Liver (tissue), 9 donors: ENCODE measurements around the gene CLOCK. TPM values are rescaled to one million over a fixed set of nuclear protein-coding genes. Genes with fewer than 3 reads are reported as not detected.

Experiments used
- DNase-seq: peaks from one replicate; pipeline ENCODE4 v3.0.0-alpha.2; 2017; ENCODE audit warnings: low spot score
- H3K27ac ChIP-seq, 2 donors: one replicate each; pipeline ENCODE4 v1.7.0; 2013; ENCODE audit warnings: inconsistent platforms in 2 of 2, low read length in 2 of 2, control low read depth in 1 of 2, low read depth in 1 of 2, mild to moderate bottlenecking in 1 of 2
- H3K27me3 ChIP-seq, 4 donors: one replicate each; pipeline versions ENCODE4 v1.6.1 to v1.7.0; 2013; ENCODE audit warnings: low read length in 3 of 4, inconsistent platforms in 1 of 4, mild to moderate bottlenecking in 1 of 4, moderate library complexity in 1 of 4; ENCODE audit not compliant: control insufficient read depth in 4 of 4, insufficient read depth in 4 of 4
- H3K36me3 ChIP-seq, 4 donors: one replicate each; pipeline versions ENCODE4 v1.6.1 to v1.7.0; 2013; ENCODE audit warnings: low read length in 3 of 4, mild to moderate bottlenecking in 3 of 4, low read depth in 1 of 4, moderate library complexity in 1 of 4; ENCODE audit not compliant: control insufficient read depth in 4 of 4, insufficient read depth in 3 of 4
- H3K4me1 ChIP-seq, 4 donors: one replicate each; pipeline versions ENCODE4 v1.6.1 to v1.7.0; 2013; ENCODE audit warnings: low read length in 3 of 4, mild to moderate bottlenecking in 3 of 4, moderate library complexity in 1 of 4; ENCODE audit not compliant: control insufficient read depth in 4 of 4, insufficient read depth in 4 of 4
- H3K4me3 ChIP-seq, 3 donors: one replicate each; pipeline versions ENCODE4 v1.6.1 to v1.7.0; 2013; ENCODE audit warnings: low read length in 3 of 3, control low read depth in 1 of 3, low read depth in 1 of 3, mild to moderate bottlenecking in 1 of 3
- H3K9ac ChIP-seq, 2 donors: one replicate each; pipeline ENCODE4 v1.7.0; 2013; ENCODE audit warnings: low read length in 2 of 2, mild to moderate bottlenecking in 2 of 2, moderate library complexity in 2 of 2, control low read depth in 1 of 2, low read depth in 1 of 2
- H3K9me3 ChIP-seq, 4 donors: one replicate each; pipeline versions ENCODE4 v1.6.1 to v1.7.0; 2013; ENCODE audit warnings: low read length in 3 of 4; ENCODE audit not compliant: control insufficient read depth in 4 of 4
- CTCF ChIP-seq: fragments of 150-350 bp; IDR thresholded peaks from 2 replicates; pipeline ENCODE4 v1.5.1; 2017; ENCODE audit warnings: improper control_type of control experiment, low read depth, low read length; ENCODE audit not compliant: missing input control
- EGR1 ChIP-seq, 2 donors: IDR thresholded peaks; 2 replicates each; pipeline ENCODE4 v1.6.1; 2016 to 2018; ENCODE audit warnings: antibody characterized with exemption in 2 of 2, low read depth in 2 of 2
- FOXA1 ChIP-seq: IDR thresholded peaks from 2 replicates; pipeline ENCODE4 v1.6.1; 2016; ENCODE audit warnings: antibody characterized with exemption
- FOXA2 ChIP-seq: IDR thresholded peaks from 2 replicates; pipeline ENCODE4 v1.6.1; 2016; ENCODE audit warnings: antibody characterized with exemption
- GABPA ChIP-seq, 2 donors: IDR thresholded peaks in 1 of 2; conservative IDR thresholded peaks in 1 of 2; 2 replicates each; pipeline ENCODE4 v1.6.1; 2016; ENCODE audit warnings: antibody characterized with exemption in 2 of 2, mild to moderate bottlenecking in 1 of 2, moderate library complexity in 1 of 2
- HNF4A ChIP-seq, 2 donors: conservative IDR thresholded peaks; 2 replicates each; pipeline ENCODE4 v1.6.1; 2016; ENCODE audit warnings: antibody characterized with exemption in 2 of 2, mild to moderate bottlenecking in 2 of 2
- JUND ChIP-seq, 2 donors: IDR thresholded peaks; 2 replicates each; pipeline ENCODE4 v1.6.1; 2016; ENCODE audit warnings: antibody characterized with exemption in 2 of 2
- NR2F2 ChIP-seq: IDR thresholded peaks from 2 replicates; pipeline ENCODE4 v1.6.1; 2016; ENCODE audit warnings: antibody characterized with exemption
- REST ChIP-seq: IDR thresholded peaks from 2 replicates; pipeline ENCODE4 v1.6.1; 2016; ENCODE audit warnings: antibody characterized with exemption, mild to moderate bottlenecking
- RXRA ChIP-seq, 2 donors: IDR thresholded peaks; 2 replicates each; pipeline ENCODE4 v1.6.1; 2017 to 2018; ENCODE audit warnings: antibody characterized with exemption in 2 of 2, mild to moderate bottlenecking in 1 of 2
- SP1 ChIP-seq: IDR thresholded peaks from 2 replicates; pipeline ENCODE4 v1.6.1; 2018; ENCODE audit warnings: antibody characterized with exemption, mild to moderate bottlenecking
- TAF1 ChIP-seq: conservative IDR thresholded peaks from 2 replicates; pipeline ENCODE4 v1.6.1; 2016; ENCODE audit warnings: antibody characterized with exemption, mild to moderate bottlenecking
- YY1 ChIP-seq: IDR thresholded peaks from 2 replicates; pipeline ENCODE4 v1.6.1; 2016; ENCODE audit warnings: antibody characterized with exemption, mild to moderate bottlenecking
- ZBTB33 ChIP-seq: IDR thresholded peaks from 2 replicates; pipeline ENCODE4 v1.6.1; 2016; ENCODE audit warnings: antibody characterized with exemption
- WGBS: extraction: QIAGEN DNeasy Blood & Tissue Kit; methylation state at CpG from one replicate; pipeline ENCODE4 v1.1.7; 2013; 5-methylcytosine and 5-hydroxymethylcytosine counted together
- polyA plus RNA-seq, 2 donors: library from polyadenylated mRNA; stranded (reverse) in 1 of 2; unstranded in 1 of 2; fragments of 200-250 nt in 1 of 2; fragments of >200 nt in 1 of 2; fragmentation: Nextera tagmentation in 1 of 2; extraction: Ambion mirVana in 1 of 2; gene quantifications; one replicate each; pipeline versions ENCODE4 v1.2.1 to v1.2.3, GENCODE V29; 2013 to 2015
- total RNA-seq, 2 donors: library from RNA; depleted of rRNA; stranded (reverse); fragments of >200 nt; gene quantifications; one replicate each; pipeline ENCODE4 v1.2.3, GENCODE V29; 2014
- TF ChIP-seq, protein P1 (sequence below): IDR thresholded peaks from 2 replicates; pipeline ENCODE4 v1.6.1; 2016; ENCODE audit warnings: antibody characterized with exemption
- donor health status: healthy.
- donor health status: healthy.
- donor health status: healthy.
- donor health status: healthy.
- donor health status: healthy.

The CLOCK gene
- total and polyA plus RNA-seq, 4 donors, result 5.1 to 19.4 (median 6.1) TPM

- no peak for TF ChIP-seq FOXA1
- TF ChIP-seq, protein P1, sequence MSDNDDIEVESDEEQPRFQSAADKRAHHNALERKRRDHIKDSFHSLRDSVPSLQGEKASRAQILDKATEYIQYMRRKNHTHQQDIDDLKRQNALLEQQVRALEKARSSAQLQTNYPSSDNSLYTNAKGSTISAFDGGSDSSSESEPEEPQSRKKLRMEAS, result no peak
- TF ChIP-seq GABPA (IDR thresholded peaks at IDR 0.05 in 1 of 2, conservative IDR thresholded peaks at IDR 0.05 in 1 of 2), result no peak
- no peak for TF ChIP-seq CTCF
- no peak for TF ChIP-seq JUND (IDR thresholded peaks at IDR 0.05)
- no peak for DNase-seq
- 1% methylated on average over 6 of the region's 6 CpGs for WGBS
- H3K27me3 ChIP-seq, result no peaks in the 10 kb centered on the region
- peak overlapping the region; percentile 41 to 100 (median 90) for H3K4me3 ChIP-seq
- no peaks in the 10 kb centered on the region for H3K36me3 ChIP-seq
- peaks cover 0 to 20% (median 12%) of the 10 kb centered on the region in 4 donors for H3K4me1 ChIP-seq
- peak overlapping the region; percentile 64 to 71 for H3K9ac ChIP-seq
- H3K27ac ChIP-seq, result peak overlapping the region; percentile 93 to 97
- H3K9me3 ChIP-seq, result no peaks in the 10 kb centered on the region
These were observed 1.6 kb downstream of the CLOCK start for GRCh38 chr4:55545151-55545550.

DNA sequence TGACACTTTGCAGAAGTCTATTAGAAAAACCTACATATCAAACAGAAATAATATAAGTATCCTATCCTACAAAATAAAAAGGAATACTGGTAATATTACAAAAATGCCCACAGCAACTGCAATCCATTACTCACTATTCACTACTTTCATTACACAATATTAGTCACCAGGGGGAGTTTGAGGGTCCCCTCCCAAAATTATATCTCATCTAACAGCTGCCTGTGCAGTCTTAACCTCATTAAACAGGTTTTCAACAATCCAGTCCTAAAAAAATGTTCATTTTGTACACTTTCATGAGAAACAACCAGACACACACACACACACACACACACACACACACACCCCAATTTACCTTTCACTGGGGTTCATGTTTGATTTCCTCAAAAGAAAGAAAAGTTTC lies 2.9 kb downstream of the CLOCK start:
- Histone ChIP-seq H3K27me3 (no peaks in the 10 kb centered on the region), H3K9ac (no peak overlapping the region), H3K27ac (no peak overlapping the region), H3K9me3 (no peaks in the 10 kb centered on the region), H3K4me3 (no peak overlapping the region), H3K4me1 (peaks cover 0 to 20% (median 12%) of the 10 kb centered on the region in 4 donors), H3K36me3 (no peaks in the 10 kb centered on the region)
- no peak for TF ChIP-seq SP1
- TF ChIP-seq TAF1, result no peak
- no peak for TF ChIP-seq NR2F2
- TF ChIP-seq RXRA (IDR thresholded peaks at IDR 0.05), result no peak
- no peak for TF ChIP-seq YY1
- no peak for TF ChIP-seq GABPA (IDR thresholded peaks at IDR 0.05 in 1 of 2, conservative IDR thresholded peaks at IDR 0.05 in 1 of 2)
- TF ChIP-seq FOXA1, result no peak
- TF ChIP-seq FOXA2, result no peak
- no peak for TF ChIP-seq EGR1 (IDR thresholded peaks at IDR 0.05; ENCODE audit: low read depth in 2 of 2)
- no peak for TF ChIP-seq HNF4A (conservative IDR thresholded peaks at IDR 0.05)
- TF ChIP-seq ZBTB33, result no peak
- TF ChIP-seq, protein P1, result no peak
- no peak for TF ChIP-seq REST
- DNase-seq, result no peak
